ENCODE data around the gene OSBP.
"Not testable (repeated sequence)": the region's sequence is repeated elsewhere in the genome, so short reads cannot be mapped to it uniquely, and the experiment has no call there.

Gene OSBP

GRCh38 chr11:59544869-59545178 is 70.8 kb downstream of the OSBP start:
- no peak for TF ChIP-seq CTCF (IDR thresholded peaks at IDR 0.05; ENCODE audit: low read depth, low read length)
- no peak overlapping the region for H3K4me3 ChIP-seq (ENCODE audit: low read depth, low read length)

DNA sequence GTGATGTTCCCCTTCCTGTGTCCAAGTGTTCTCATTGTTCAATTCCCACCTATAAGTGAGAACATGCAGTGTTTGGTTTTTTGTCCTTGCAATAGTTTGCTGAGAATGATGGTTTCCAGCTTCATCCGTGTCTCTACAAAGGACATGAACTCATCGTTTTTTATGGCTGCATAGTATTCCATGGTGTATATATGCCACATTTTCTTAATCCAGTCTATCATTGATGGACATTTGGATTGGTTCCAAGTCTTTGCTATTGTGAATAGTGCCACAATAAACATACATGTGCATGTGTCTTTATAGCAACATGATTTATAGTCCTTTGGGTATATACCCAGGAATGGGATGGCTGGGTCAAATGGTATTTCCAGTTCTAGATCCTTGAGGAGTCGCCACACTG is 71.9 kb downstream of the OSBP start:
- H3K4me3 ChIP-seq (ENCODE audit: low read depth, low read length) = not testable (repeated sequence)

DNA sequence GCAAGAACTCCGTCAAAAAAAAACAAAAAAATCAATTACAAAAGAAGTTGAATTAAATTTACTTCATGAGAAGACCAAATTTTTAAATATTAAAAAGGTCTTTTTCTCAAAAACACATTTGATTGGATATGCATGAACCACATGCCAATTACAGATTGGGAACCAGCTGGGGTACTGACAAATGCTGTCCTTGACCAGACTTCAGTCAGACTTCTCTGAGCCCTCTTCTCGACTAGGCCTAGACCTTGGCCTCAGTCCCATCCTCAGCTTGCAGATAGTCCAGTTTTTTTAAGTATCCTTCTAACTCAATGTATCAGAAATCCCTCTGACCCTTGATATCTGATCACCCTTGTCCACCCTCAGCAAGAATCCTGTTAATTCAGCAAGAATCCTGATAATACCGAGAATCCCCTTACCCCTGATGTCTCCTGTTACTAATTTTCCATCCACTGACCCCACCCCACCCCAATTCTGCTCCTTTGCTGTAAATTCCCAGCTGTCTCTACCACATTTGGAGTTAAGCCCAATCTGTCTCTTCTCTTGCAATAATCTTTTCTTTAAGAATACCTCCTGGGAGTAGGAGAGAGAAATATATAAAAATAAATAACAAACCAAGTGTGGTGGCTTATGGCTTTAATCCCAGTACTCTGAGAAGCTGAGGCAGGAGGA is 73.3 kb downstream of the OSBP start:
- TF ChIP-seq CTCF (IDR thresholded peaks at IDR 0.05; ENCODE audit: low read depth, low read length) = no peak

DNA sequence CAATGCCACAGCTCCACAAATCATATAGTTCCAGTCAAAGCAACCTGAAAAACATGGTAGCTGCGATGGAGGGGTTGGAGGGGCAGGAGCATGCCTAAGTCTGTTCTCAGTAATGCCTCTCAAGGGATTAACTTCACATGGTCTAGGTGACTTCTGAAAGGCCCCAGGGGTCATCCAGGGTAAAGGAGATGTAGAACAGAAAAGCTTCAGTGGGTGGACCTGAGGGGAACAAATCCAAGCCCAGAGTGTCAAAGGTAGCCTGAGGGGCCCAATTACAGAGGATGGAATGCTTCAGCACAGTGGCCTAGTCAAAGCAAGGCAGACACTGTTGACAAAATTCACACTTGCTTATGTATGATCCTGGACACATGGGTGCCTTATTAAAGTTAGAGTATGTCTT is 80.9 kb downstream of the OSBP start:
- TF ChIP-seq CTCF (IDR thresholded peaks at IDR 0.05; ENCODE audit: low read depth, low read length) = no peak
- no peak overlapping the region for H3K4me3 ChIP-seq (ENCODE audit: low read depth, low read length)

More for the DNA sequence above, 73.3 kb downstream of the OSBP start:
- H3K4me3 ChIP-seq (ENCODE audit: low read depth, low read length) = no peak overlapping the region

DNA sequence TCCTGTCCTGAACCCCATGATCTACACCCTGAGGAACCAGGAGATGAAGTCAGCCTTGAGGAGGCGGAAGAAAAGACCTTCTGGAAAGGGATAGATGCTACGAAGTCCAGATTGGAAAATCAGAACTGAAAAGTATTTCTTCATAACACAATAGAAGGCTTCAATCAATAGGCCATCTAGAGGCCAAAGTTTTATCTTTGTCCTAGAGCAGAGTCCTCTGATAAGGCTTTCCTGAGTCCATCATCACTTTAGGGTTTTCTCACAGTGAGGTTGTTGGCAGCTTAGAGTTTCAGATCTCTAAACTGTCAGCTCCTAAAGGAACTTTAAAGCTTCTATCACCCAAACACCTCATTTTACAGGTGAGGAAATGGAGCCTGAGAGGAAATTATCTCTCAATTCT is 83.0 kb downstream of the OSBP start:
- TF ChIP-seq CTCF (IDR thresholded peaks at IDR 0.05; ENCODE audit: low read depth, low read length) = no peak
- no peak overlapping the region for H3K4me3 ChIP-seq (ENCODE audit: low read depth, low read length)

GRCh38 chr11:59528711-59529110 is 86.9 kb downstream of the OSBP start:
- TF ChIP-seq CTCF (IDR thresholded peaks at IDR 0.05; ENCODE audit: low read depth, low read length) = no peak

More at GRCh38 chr11:59528711-59529110, 86.9 kb downstream of the OSBP start:
- no peak overlapping the region for H3K4me3 ChIP-seq (ENCODE audit: low read depth, low read length)
